GM12875 (cell line): ENCODE data around the gene PRR5L.

ENCODE experiments used
- H3K4me3 ChIP-seq: one replicate; pipeline ENCODE4 v1.5.1; 2011; ENCODE audit warnings: low read depth, low read length, control low read depth
- CTCF ChIP-seq: IDR thresholded peaks from 2 replicates; pipeline ENCODE4 v1.5.1; 2011; ENCODE audit warnings: low read depth, mild to moderate bottlenecking, control low read depth, inconsistent platforms, low read length, moderate library complexity, borderline replicate concordance; ENCODE audit not compliant: insufficient read depth

Gene PRR5L

GRCh38 chr11:36371590-36371989 is 75.5 kb downstream of the PRR5L start:
- no peak overlapping the region for H3K4me3 ChIP-seq
- TF ChIP-seq CTCF, result no peak

DNA sequence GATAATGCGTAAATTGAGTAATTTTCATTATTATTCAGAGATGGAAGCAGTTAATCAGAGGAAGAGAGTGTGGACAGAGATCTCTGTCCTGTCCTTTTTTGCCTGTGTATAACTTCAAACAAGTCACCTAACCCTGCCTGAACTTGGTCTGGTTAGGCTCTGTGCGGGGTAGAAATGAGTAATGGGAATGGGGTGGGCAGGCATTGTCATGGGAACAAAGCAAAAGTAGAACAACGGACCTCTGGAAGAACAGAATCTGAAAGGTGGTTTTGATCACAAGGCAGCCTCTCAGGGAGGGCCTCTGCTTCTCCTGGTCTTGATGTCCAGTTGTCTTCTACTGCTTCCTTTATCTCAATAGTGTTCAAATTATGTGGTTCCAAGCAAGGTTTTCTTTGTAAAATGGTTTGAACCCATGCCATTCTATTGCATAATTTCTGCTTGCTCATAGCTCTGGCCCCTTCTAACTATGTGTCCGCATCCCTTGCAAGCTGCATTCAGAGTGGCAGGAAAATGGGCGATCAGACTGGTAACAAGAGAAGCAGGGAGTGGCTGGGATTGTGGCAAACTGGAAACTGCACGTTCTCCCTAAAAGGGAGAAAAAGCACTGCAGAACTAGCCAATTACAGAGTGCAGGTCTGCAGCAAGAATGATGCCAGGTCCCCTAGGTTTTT is 76.1 kb downstream of the PRR5L start:
- no peak for TF ChIP-seq CTCF
- H3K4me3 ChIP-seq, result no peak overlapping the region

GRCh38 chr11:36373016-36374010 is 77.2 kb downstream of the PRR5L start:
- TF ChIP-seq CTCF, result no peak
- H3K4me3 ChIP-seq, result no peak overlapping the region

DNA sequence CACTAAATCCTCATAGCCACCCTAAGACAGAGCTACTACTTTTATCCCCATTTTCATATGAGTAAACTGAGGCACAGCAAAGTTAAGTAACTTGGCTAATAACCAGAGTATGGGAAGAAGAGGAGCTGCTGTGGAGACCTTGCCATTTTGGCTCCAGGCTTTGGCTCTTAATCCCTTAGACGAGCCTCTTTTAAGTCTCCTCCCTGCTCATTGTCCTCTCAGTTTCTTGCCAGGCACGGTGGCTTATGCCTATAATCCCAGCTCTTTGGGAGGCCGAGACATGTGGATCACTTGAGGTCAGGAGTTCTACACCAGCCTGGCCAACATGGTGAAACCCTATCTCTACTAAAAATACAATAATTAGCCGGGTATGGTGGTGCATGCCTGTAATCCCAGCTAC is 78.6 kb downstream of the PRR5L start:
- H3K4me3 ChIP-seq, result no peak overlapping the region
- no peak for TF ChIP-seq CTCF

- no peak overlapping the region for H3K4me3 ChIP-seq
- no peak for TF ChIP-seq CTCF
Observed at GRCh38 chr11:36375353-36376008, 79.4 kb downstream of the PRR5L start.

GRCh38 chr11:36376009-36376887 is 80.2 kb downstream of the PRR5L start:
- peak overlapping the region; percentile 63 for H3K4me3 ChIP-seq
- no peak for TF ChIP-seq CTCF
